Liver (tissue), 9 donors: ENCODE measurements around the gene SLC12A8. TPM values are rescaled to one million over a fixed set of nuclear protein-coding genes. Genes with fewer than 3 reads are reported as not detected.
A peak's percentile ranks its signal among the peaks of the same experiment; 100 is the strongest.

ENCODE experiments used
- DNase-seq: peaks from one replicate; pipeline ENCODE4 v3.0.0-alpha.2; 2017; ENCODE audit warnings: low spot score
- H3K27ac ChIP-seq, 2 donors: one replicate each; pipeline ENCODE4 v1.7.0; 2013; ENCODE audit warnings: inconsistent platforms in 2 of 2, low read length in 2 of 2, control low read depth in 1 of 2, low read depth in 1 of 2, mild to moderate bottlenecking in 1 of 2
- H3K27me3 ChIP-seq, 4 donors: one replicate each; pipeline versions ENCODE4 v1.6.1 to v1.7.0; 2013; ENCODE audit warnings: low read length in 3 of 4, inconsistent platforms in 1 of 4, mild to moderate bottlenecking in 1 of 4, moderate library complexity in 1 of 4; ENCODE audit not compliant: control insufficient read depth in 4 of 4, insufficient read depth in 4 of 4
- H3K36me3 ChIP-seq, 4 donors: one replicate each; pipeline versions ENCODE4 v1.6.1 to v1.7.0; 2013; ENCODE audit warnings: low read length in 3 of 4, mild to moderate bottlenecking in 3 of 4, low read depth in 1 of 4, moderate library complexity in 1 of 4; ENCODE audit not compliant: control insufficient read depth in 4 of 4, insufficient read depth in 3 of 4
- H3K4me1 ChIP-seq, 4 donors: one replicate each; pipeline versions ENCODE4 v1.6.1 to v1.7.0; 2013; ENCODE audit warnings: low read length in 3 of 4, mild to moderate bottlenecking in 3 of 4, moderate library complexity in 1 of 4; ENCODE audit not compliant: control insufficient read depth in 4 of 4, insufficient read depth in 4 of 4
- H3K4me3 ChIP-seq, 3 donors: one replicate each; pipeline versions ENCODE4 v1.6.1 to v1.7.0; 2013; ENCODE audit warnings: low read length in 3 of 3, control low read depth in 1 of 3, low read depth in 1 of 3, mild to moderate bottlenecking in 1 of 3
- H3K9ac ChIP-seq, 2 donors: one replicate each; pipeline ENCODE4 v1.7.0; 2013; ENCODE audit warnings: low read length in 2 of 2, mild to moderate bottlenecking in 2 of 2, moderate library complexity in 2 of 2, control low read depth in 1 of 2, low read depth in 1 of 2
- H3K9me3 ChIP-seq, 4 donors: one replicate each; pipeline versions ENCODE4 v1.6.1 to v1.7.0; 2013; ENCODE audit warnings: low read length in 3 of 4; ENCODE audit not compliant: control insufficient read depth in 4 of 4
- FOXA2 ChIP-seq: IDR thresholded peaks from 2 replicates; pipeline ENCODE4 v1.6.1; 2016; ENCODE audit warnings: antibody characterized with exemption
- HNF4A ChIP-seq, 2 donors: conservative IDR thresholded peaks; 2 replicates each; pipeline ENCODE4 v1.6.1; 2016; ENCODE audit warnings: antibody characterized with exemption in 2 of 2, mild to moderate bottlenecking in 2 of 2
- HNF4G ChIP-seq: IDR thresholded peaks from 2 replicates; pipeline ENCODE4 v1.6.1; 2016; ENCODE audit warnings: antibody characterized with exemption
- JUND ChIP-seq, 2 donors: IDR thresholded peaks; 2 replicates each; pipeline ENCODE4 v1.6.1; 2016; ENCODE audit warnings: antibody characterized with exemption in 2 of 2
- NR2F2 ChIP-seq: IDR thresholded peaks from 2 replicates; pipeline ENCODE4 v1.6.1; 2016; ENCODE audit warnings: antibody characterized with exemption
- RAD21 ChIP-seq, 2 donors: IDR thresholded peaks; 2 replicates each; pipeline ENCODE4 v1.6.1; 2016; ENCODE audit warnings: antibody characterized with exemption in 2 of 2, mild to moderate bottlenecking in 2 of 2
- RXRA ChIP-seq, 2 donors: IDR thresholded peaks; 2 replicates each; pipeline ENCODE4 v1.6.1; 2017 to 2018; ENCODE audit warnings: antibody characterized with exemption in 2 of 2, mild to moderate bottlenecking in 1 of 2
- SP1 ChIP-seq: IDR thresholded peaks from 2 replicates; pipeline ENCODE4 v1.6.1; 2018; ENCODE audit warnings: antibody characterized with exemption, mild to moderate bottlenecking
- TAF1 ChIP-seq: conservative IDR thresholded peaks from 2 replicates; pipeline ENCODE4 v1.6.1; 2016; ENCODE audit warnings: antibody characterized with exemption, mild to moderate bottlenecking
- WGBS: extraction: QIAGEN DNeasy Blood & Tissue Kit; methylation state at CpG from one replicate; pipeline ENCODE4 v1.1.7; 2013; 5-methylcytosine and 5-hydroxymethylcytosine counted together
- polyA plus RNA-seq, 2 donors: library from polyadenylated mRNA; stranded (reverse) in 1 of 2; unstranded in 1 of 2; fragments of 200-250 nt in 1 of 2; fragments of >200 nt in 1 of 2; fragmentation: Nextera tagmentation in 1 of 2; extraction: Ambion mirVana in 1 of 2; gene quantifications; one replicate each; pipeline versions ENCODE4 v1.2.1 to v1.2.3, GENCODE V29; 2013 to 2015
- total RNA-seq, 2 donors: library from RNA; depleted of rRNA; stranded (reverse); fragments of >200 nt; gene quantifications; one replicate each; pipeline ENCODE4 v1.2.3, GENCODE V29; 2014
- TF ChIP-seq, protein P1 (sequence below): IDR thresholded peaks from 2 replicates; pipeline ENCODE4 v1.6.1; 2016; ENCODE audit warnings: antibody characterized with exemption, mild to moderate bottlenecking
- TF ChIP-seq, protein P2 (sequence below): IDR thresholded peaks from 2 replicates; pipeline ENCODE4 v1.6.1; 2016; ENCODE audit warnings: antibody characterized with exemption
- TF ChIP-seq, protein P3 (sequence below): IDR thresholded peaks from 2 replicates; pipeline ENCODE4 v1.6.1; 2016; ENCODE audit warnings: antibody characterized with exemption
- donor health status: healthy.
- donor health status: healthy.
- donor health status: healthy.
- donor health status: healthy.
- donor health status: healthy.

Gene SLC12A8
- total and polyA plus RNA-seq, 4 donors = 2.7 to 20.3 (median 5.5) TPM

DNA sequence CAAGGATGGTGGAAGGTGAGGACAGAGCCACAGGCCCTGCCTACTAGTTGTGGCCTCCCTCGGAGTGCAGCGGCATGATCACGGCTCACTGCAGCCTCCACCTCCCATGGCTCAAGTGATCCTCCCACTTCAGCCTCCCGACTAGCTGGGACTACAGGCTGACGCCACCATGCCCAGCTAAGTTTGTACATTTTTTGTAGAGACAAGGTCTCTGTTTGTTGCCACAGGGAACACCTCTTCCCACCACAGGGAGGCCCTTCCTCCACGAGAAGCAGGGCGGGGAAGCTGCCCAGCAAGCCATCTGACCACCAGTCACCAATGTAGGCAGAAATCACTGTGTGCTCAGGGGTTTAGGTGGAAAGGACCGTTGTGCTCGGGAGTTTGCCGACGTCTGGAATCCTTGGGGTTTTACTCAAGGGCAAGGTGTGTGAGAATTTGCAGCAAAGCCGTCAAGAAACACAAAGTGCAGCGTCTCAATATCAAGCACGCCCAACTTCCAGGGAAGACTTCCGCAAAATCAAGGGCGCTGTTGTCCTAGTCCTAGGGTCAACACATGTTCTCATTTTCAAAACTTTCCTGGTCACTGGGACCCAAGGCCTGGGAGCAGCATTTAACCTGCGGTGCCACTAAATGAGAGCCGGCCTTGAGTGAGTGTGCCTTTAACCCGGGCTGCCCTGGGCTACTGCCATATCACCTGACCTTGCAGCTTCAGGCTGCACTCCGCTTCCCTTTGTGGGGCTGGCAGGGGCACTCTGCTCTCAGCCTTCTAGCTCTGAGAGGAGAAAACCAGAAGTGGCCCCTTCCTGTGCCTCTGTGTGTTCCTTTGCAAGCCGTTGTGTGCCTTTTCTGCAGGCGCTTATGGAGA, 65.7 kb downstream of the SLC12A8 start:
- H3K36me3 ChIP-seq = no peaks in the 10 kb centered on the region
- no peak overlapping the region for H3K9ac ChIP-seq
- H3K9me3 ChIP-seq = no peaks in the 10 kb centered on the region
- DNase-seq = no peak
- H3K4me1 ChIP-seq = peaks cover 0 to 16% (median 10%) of the 10 kb centered on the region in 4 donors
- WGBS = 76% methylated on average over 22 of the region's 22 CpGs
- H3K27ac ChIP-seq = peak overlapping the region; percentile 10 to 11
- no peak for TF ChIP-seq HNF4A (conservative IDR thresholded peaks at IDR 0.05)
- TF ChIP-seq HNF4G = no peak
- TF ChIP-seq NR2F2 = peak; percentile 12
- no peak for TF ChIP-seq SP1
- TF ChIP-seq RAD21 (IDR thresholded peaks at IDR 0.05) = no peak
- no peak for TF ChIP-seq JUND (IDR thresholded peaks at IDR 0.05)
- peaks cover 0 to 1% (median 0%) of the 10 kb centered on the region in 4 donors for H3K27me3 ChIP-seq
- no peak overlapping the region for H3K4me3 ChIP-seq

DNA sequence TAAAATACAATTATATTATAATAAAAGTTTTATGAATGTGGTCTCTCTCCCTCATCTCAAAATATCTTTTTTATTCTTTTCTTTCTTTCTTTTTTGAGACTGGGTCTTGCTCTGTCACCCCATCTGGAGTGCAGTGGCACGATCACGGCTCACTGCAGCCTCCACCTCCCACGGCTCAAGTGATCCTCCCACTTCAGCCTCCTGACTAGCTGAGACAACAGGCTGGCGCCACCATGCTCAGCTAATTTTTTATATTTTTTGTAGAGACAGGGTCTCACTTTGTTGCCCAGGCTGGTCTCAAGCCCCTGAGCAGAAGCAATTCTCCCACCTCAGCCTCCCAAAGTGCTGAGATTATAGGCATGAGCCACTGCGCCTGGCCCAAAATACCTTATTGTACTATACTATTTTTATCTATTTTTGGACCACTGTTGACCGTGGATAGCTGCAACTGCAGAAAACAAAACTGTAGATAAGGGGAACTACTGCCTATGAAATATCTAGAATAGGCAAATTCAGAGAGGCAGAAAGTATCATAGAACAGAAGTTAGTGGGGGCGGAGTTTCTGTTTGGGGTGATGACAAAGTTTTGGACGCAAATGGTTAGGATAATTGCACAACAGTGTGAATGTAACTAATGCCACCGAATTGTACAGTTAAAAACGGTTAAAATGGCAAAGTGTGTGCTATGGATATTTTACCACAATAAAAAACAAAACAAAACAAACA, 66.6 kb downstream of the SLC12A8 start:
- Histone ChIP-seq H3K27me3 (peaks cover 0 to 3% (median 0%) of the 10 kb centered on the region in 4 donors), H3K27ac (peak overlapping the region in 1 of 2 donors; percentile 11), H3K9ac (no peak overlapping the region), H3K36me3 (no peaks in the 10 kb centered on the region), H3K9me3 (no peaks in the 10 kb centered on the region), H3K4me1 (peaks cover 0 to 18% (median 11%) of the 10 kb centered on the region in 4 donors), H3K4me3 (no peak overlapping the region)
- WGBS = 78% methylated on average over 10 of the region's 10 CpGs
- DNase-seq = no peak
- TF ChIP-seq JUND (IDR thresholded peaks at IDR 0.05) = no peak
- TF ChIP-seq, protein P1, sequence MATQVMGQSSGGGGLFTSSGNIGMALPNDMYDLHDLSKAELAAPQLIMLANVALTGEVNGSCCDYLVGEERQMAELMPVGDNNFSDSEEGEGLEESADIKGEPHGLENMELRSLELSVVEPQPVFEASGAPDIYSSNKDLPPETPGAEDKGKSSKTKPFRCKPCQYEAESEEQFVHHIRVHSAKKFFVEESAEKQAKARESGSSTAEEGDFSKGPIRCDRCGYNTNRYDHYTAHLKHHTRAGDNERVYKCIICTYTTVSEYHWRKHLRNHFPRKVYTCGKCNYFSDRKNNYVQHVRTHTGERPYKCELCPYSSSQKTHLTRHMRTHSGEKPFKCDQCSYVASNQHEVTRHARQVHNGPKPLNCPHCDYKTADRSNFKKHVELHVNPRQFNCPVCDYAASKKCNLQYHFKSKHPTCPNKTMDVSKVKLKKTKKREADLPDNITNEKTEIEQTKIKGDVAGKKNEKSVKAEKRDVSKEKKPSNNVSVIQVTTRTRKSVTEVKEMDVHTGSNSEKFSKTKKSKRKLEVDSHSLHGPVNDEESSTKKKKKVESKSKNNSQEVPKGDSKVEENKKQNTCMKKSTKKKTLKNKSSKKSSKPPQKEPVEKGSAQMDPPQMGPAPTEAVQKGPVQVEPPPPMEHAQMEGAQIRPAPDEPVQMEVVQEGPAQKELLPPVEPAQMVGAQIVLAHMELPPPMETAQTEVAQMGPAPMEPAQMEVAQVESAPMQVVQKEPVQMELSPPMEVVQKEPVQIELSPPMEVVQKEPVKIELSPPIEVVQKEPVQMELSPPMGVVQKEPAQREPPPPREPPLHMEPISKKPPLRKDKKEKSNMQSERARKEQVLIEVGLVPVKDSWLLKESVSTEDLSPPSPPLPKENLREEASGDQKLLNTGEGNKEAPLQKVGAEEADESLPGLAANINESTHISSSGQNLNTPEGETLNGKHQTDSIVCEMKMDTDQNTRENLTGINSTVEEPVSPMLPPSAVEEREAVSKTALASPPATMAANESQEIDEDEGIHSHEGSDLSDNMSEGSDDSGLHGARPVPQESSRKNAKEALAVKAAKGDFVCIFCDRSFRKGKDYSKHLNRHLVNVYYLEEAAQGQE = no peak
- no peak for TF ChIP-seq HNF4G
- TF ChIP-seq RXRA (IDR thresholded peaks at IDR 0.05) = no peak
- TF ChIP-seq RAD21 (IDR thresholded peaks at IDR 0.05) = no peak
- no peak for TF ChIP-seq FOXA2
- TF ChIP-seq, protein P2, sequence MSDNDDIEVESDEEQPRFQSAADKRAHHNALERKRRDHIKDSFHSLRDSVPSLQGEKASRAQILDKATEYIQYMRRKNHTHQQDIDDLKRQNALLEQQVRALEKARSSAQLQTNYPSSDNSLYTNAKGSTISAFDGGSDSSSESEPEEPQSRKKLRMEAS = no peak
- TF ChIP-seq TAF1 = no peak
- no peak for TF ChIP-seq HNF4A (conservative IDR thresholded peaks at IDR 0.05)
- TF ChIP-seq, protein P3, sequence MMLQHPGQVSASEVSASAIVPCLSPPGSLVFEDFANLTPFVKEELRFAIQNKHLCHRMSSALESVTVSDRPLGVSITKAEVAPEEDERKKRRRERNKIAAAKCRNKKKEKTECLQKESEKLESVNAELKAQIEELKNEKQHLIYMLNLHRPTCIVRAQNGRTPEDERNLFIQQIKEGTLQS = no peak
